SK-N-SH (cell line): Measurements from ENCODE around the gene INF2. TPM values are rescaled to one million over a fixed set of nuclear protein-coding genes. Genes with fewer than 3 reads are reported as not detected.

Experiments used
- CTCF ChIA-PET: fragments of 300-600, 350-600 bp; formaldehyde crosslinking; extraction: SDS; loops from one replicate; lab custom pipeline; 2021; lab: Yijun Ruan, JAX
- POLR2A ChIA-PET: fragments of 350-600 bp; sonication (Branson Sonifier 250); formaldehyde crosslinking; extraction: SDS; loops from one replicate; lab custom pipeline; 2020; ENCODE audit warnings: antibody characterized with exemption, inconsistent platforms; lab: Yijun Ruan, JAX
- DNase-seq: peaks from one replicate; pipeline ENCODE4 v3.0.0; 2012
- H2AFZ ChIP-seq: fragments of 200-600 bp; sonication (generic); 2 replicates; pipeline ENCODE4 v1.8.1; 2016; ENCODE audit warnings: antibody characterized with exemption, mild to moderate bottlenecking, low read depth
- H3F3A ChIP-seq: fragments of 200-600 bp; sonication (generic); replicated peaks from 2 replicates; pipeline ENCODE3; 2016; ENCODE audit warnings: antibody characterized with exemption, mild to moderate bottlenecking; ENCODE audit not compliant: insufficient read depth
- H3K27ac ChIP-seq, 2 experiments: fragments of 200-500 bp in 1 of 2; fragments of 200-600 bp in 1 of 2; sonication (Bioruptor generic) in 1 of 2; sonication (generic), shearing (Covaris generic) in 1 of 2; 2 replicates each; pipeline versions ENCODE4 v1.5.1 to v1.6.1; 2014 to 2016; ENCODE audit warnings: low read depth in 2 of 2, inconsistent platforms in 1 of 2, low read length in 1 of 2, mild to moderate bottlenecking in 1 of 2, mixed read lengths in 1 of 2
- H3K27me3 ChIP-seq: fragments of 200-600 bp; sonication (generic), shearing (Covaris generic); 2 replicates; pipeline ENCODE4 v1.6.1; 2016; ENCODE audit warnings: mixed run types; ENCODE audit not compliant: insufficient read depth
- H3K36me3 ChIP-seq, 2 experiments: fragments of 200-500 bp in 1 of 2; fragments of 200-600 bp in 1 of 2; sonication (Bioruptor generic) in 1 of 2; sonication (generic) in 1 of 2; replicated peaks in 1 of 2; 2 replicates each; pipeline versions ENCODE3 to v1.5.1; 2014 to 2016; ENCODE audit warnings: low read length in 1 of 2, mild to moderate bottlenecking in 1 of 2; ENCODE audit not compliant: insufficient read depth in 2 of 2, control insufficient read depth in 1 of 2
- H3K4me1 ChIP-seq, 2 experiments: fragments of 200-500 bp in 1 of 2; fragments of 200-600 bp in 1 of 2; sonication (Bioruptor generic) in 1 of 2; sonication (generic), shearing (Covaris generic) in 1 of 2; 2 replicates each; pipeline versions ENCODE4 v1.5.1 to v1.6.1; 2014 to 2016; ENCODE audit warnings: low read depth in 1 of 2, low read length in 1 of 2, mixed run types in 1 of 2; ENCODE audit not compliant: insufficient read depth in 2 of 2, control insufficient read depth in 1 of 2
- H3K4me2 ChIP-seq: fragments of 200-600 bp; sonication (generic), shearing (Covaris generic); 2 replicates; pipeline ENCODE4 v1.6.1; 2017; ENCODE audit warnings: mixed run types
- H3K4me3 ChIP-seq, 2 experiments: fragments of 200-500 bp in 1 of 2; fragments of 200-600 bp in 1 of 2; sonication (Bioruptor generic) in 1 of 2; sonication (generic), shearing (Covaris generic) in 1 of 2; 2 replicates each; pipeline versions ENCODE4 v1.5.1 to v1.8.1; 2014 to 2016; ENCODE audit warnings: low read depth in 2 of 2, inconsistent platforms in 1 of 2, low read length in 1 of 2, mild to moderate bottlenecking in 1 of 2, mixed read lengths in 1 of 2, moderate library complexity in 1 of 2
- H3K79me2 ChIP-seq: fragments of 200-600 bp; sonication (generic); 2 replicates; pipeline ENCODE4 v1.8.1; 2017; ENCODE audit warnings: mild to moderate bottlenecking; ENCODE audit not compliant: insufficient read depth
- H3K9ac ChIP-seq: fragments of 200-600 bp; sonication (generic); 2 replicates; pipeline ENCODE4 v1.6.1; 2017; ENCODE audit warnings: mixed run types
- H3K9me2 ChIP-seq: fragments of 200-600 bp; sonication (generic); 2 replicates; pipeline ENCODE4 v1.6.1; 2017; ENCODE audit warnings: mixed run types
- H3K9me3 ChIP-seq: fragments of 200-600 bp; sonication (generic); 2 replicates; pipeline ENCODE4 v1.6.1; 2017; ENCODE audit warnings: mixed run types, mild to moderate bottlenecking, moderate library complexity
- H4K20me1 ChIP-seq: fragments of 200-600 bp; sonication (generic); 2 replicates; pipeline ENCODE4 v1.6.1; 2017; ENCODE audit warnings: mild to moderate bottlenecking, mixed run types; ENCODE audit not compliant: insufficient read depth
- CHD2 ChIP-seq: fragments of 150-350 bp; IDR thresholded peaks from 2 replicates; pipeline ENCODE4 v1.6.1; 2018; ENCODE audit warnings: low read length; ENCODE audit not compliant: partially characterized antibody
- EP300 ChIP-seq, 2 experiments: IDR thresholded peaks; 2 replicates each; pipeline versions ENCODE4 v1.4.0 to v1.6.1; 2012; ENCODE audit warnings: borderline replicate concordance in 1 of 2, low read depth in 1 of 2, low read length in 1 of 2
- FOSL2 ChIP-seq: IDR thresholded peaks from 2 replicates; pipeline ENCODE4 v1.4.0; 2012; ENCODE audit warnings: low read depth, mild to moderate bottlenecking, moderate library complexity, borderline replicate concordance
- JUND ChIP-seq: IDR thresholded peaks from 2 replicates; pipeline ENCODE4 v1.4.0; 2012
- MXI1 ChIP-seq: IDR thresholded peaks from 2 replicates; pipeline ENCODE4 v1.6.1; 2012; ENCODE audit warnings: mild to moderate bottlenecking, low read depth, low read length, improper control_type of control experiment
- RCOR1 ChIP-seq: fragments of 150-350 bp; IDR thresholded peaks from 2 replicates; pipeline ENCODE4 v1.6.1; 2017; ENCODE audit warnings: antibody characterized with exemption, low read length
- SIN3A ChIP-seq: IDR thresholded peaks from 2 replicates; pipeline ENCODE4 v1.6.1; 2012; ENCODE audit warnings: low read depth, mild to moderate bottlenecking, low read length, moderate library complexity, borderline replicate concordance
- SMC3 ChIP-seq: IDR thresholded peaks from 2 replicates; pipeline ENCODE4 v1.6.1; 2012; ENCODE audit warnings: low read depth, low read length, improper control_type of control experiment
- YY1 ChIP-seq: IDR thresholded peaks from 2 replicates; pipeline ENCODE4 v1.4.0; 2012; ENCODE audit warnings: low read depth, mild to moderate bottlenecking
- WGBS: methylation state at CpG from one replicate; pipeline ENCODE4 v1.1.6; 2017; ENCODE audit warnings: low lambda C conversion rate; 5-methylcytosine and 5-hydroxymethylcytosine counted together
- polyA plus RNA-seq, 3 experiments: library from polyadenylated mRNA; depleted of rRNA; stranded (reverse); fragments of >200 nt; gene quantifications; 2 replicates each; pipeline ENCODE4 v1.2.3, GENCODE V29; 2012
- TF ChIP-seq, protein P1 (sequence below): IDR thresholded peaks from 2 replicates; pipeline ENCODE4 v1.4.0; 2012; ENCODE audit warnings: low read depth, borderline replicate concordance
- TF ChIP-seq, protein P2 (sequence below): fragments of 150-350 bp; IDR thresholded peaks from 2 replicates; pipeline ENCODE4 v1.6.1; 2016; ENCODE audit warnings: mild to moderate bottlenecking, low read depth, low read length
- TF ChIP-seq, protein P3 (sequence below): fragments of 150-350 bp; IDR thresholded peaks from 2 replicates; pipeline ENCODE4 v1.6.1; 2017; ENCODE audit warnings: antibody characterized with exemption, low read length, low read depth, borderline replicate concordance

The INF2 gene
- polyA plus RNA-seq, 1 of the 3 experiments (the other 2 are of a cell fraction) = 32.5 TPM

DNA sequence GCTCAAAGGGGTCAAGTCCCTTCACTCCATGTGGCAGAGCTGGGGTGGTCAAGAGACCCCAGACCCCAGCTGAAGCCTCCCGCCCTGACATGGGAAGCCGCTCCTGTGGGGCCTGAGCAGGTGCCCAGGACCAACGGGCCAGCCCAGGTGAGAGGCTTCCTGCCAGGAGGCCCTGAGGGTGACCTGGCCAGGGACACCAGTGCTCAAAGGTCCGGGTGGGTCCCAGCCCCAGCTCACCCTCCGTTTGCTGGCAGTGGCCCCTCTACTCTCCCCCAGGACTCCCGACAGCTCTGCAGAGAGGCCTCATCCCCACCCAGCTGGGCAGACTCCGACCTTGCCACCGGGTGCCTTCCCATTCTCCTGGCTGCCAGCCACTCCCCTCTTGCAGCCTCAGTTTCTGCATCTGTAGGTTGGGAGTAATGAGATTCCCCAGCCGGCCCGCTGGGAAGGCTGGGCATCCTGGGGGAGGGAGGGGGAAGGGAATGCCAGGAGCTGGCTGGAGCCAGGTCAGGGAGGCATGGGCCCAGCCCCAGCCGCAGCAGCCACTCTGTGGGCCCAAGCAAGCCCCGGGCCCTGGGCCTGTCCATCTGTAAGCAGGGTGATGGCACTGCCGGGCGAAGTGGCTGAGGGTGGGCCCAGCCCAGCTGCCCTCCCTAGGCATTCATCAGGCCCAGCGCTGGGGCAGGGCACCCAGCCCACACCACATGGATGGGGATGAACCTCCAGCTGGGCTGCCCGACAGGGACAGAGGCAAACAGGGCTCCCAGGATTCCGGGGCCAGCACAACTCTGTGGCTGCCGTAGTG lies 10.3 kb upstream of the INF2 start:
- Histone ChIP-seq H3F3A (peaks cover 7% of the 10 kb centered on the region), H3K4me3 (no peak overlapping the region), H3K9me3 (no peaks in the 10 kb centered on the region), H3K4me1 (peaks cover 26 to 31% of the 10 kb centered on the region in 2 experiments; a peak in 3 of 4 replicates), H3K27ac (no peak overlapping the region)
- CTCF ChIA-PET = interaction anchor here (0.9 to 2.4 kb wide), 7 partner anchors 13 to 367 kb away, joined by 3 to 7 read pairs (median 3); partner anchors contain the start of gene SIVA1
- DNase-seq = no peak
- 73% methylated on average over 8 of the region's 18 CpGs for WGBS
- TF ChIP-seq MXI1 = no peak
- no peak for TF ChIP-seq YY1
- no peak for TF ChIP-seq SIN3A
- TF ChIP-seq RCOR1 = no peak
- TF ChIP-seq EP300 (IDR thresholded peaks at IDR 0.05; ENCODE audit: borderline replicate concordance in 1 of 2, low read depth in 1 of 2, low read length in 1 of 2) = no peak
- no peak for TF ChIP-seq CHD2
- TF ChIP-seq, protein P1, sequence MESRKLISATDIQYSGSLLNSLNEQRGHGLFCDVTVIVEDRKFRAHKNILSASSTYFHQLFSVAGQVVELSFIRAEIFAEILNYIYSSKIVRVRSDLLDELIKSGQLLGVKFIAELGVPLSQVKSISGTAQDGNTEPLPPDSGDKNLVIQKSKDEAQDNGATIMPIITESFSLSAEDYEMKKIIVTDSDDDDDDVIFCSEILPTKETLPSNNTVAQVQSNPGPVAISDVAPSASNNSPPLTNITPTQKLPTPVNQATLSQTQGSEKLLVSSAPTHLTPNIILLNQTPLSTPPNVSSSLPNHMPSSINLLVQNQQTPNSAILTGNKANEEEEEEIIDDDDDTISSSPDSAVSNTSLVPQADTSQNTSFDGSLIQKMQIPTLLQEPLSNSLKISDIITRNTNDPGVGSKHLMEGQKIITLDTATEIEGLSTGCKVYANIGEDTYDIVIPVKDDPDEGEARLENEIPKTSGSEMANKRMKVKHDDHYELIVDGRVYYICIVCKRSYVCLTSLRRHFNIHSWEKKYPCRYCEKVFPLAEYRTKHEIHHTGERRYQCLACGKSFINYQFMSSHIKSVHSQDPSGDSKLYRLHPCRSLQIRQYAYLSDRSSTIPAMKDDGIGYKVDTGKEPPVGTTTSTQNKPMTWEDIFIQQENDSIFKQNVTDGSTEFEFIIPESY = no peak
- no peak for TF ChIP-seq FOSL2
- TF ChIP-seq, protein P2, sequence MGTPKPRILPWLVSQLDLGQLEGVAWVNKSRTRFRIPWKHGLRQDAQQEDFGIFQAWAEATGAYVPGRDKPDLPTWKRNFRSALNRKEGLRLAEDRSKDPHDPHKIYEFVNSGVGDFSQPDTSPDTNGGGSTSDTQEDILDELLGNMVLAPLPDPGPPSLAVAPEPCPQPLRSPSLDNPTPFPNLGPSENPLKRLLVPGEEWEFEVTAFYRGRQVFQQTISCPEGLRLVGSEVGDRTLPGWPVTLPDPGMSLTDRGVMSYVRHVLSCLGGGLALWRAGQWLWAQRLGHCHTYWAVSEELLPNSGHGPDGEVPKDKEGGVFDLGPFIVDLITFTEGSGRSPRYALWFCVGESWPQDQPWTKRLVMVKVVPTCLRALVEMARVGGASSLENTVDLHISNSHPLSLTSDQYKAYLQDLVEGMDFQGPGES = no peak
- no peak for TF ChIP-seq SMC3
- TF ChIP-seq, all 33 proteins: peak for 0
- Histone ChIP-seq H3K27me3 (no peaks in the 10 kb centered on the region), H3K9me2 (no peaks in the 10 kb centered on the region), H4K20me1 (no peaks in the 10 kb centered on the region), H2AFZ (no peak overlapping the region), H3K4me2 (no peak overlapping the region), H3K36me3 (no peaks in the 10 kb centered on the region), H3K79me2 (peaks cover 3% of the 10 kb centered on the region; the same call in 1 of the 2 replicates), H3K9ac (no peak overlapping the region)
- POLR2A ChIA-PET = no interaction called here

DNA sequence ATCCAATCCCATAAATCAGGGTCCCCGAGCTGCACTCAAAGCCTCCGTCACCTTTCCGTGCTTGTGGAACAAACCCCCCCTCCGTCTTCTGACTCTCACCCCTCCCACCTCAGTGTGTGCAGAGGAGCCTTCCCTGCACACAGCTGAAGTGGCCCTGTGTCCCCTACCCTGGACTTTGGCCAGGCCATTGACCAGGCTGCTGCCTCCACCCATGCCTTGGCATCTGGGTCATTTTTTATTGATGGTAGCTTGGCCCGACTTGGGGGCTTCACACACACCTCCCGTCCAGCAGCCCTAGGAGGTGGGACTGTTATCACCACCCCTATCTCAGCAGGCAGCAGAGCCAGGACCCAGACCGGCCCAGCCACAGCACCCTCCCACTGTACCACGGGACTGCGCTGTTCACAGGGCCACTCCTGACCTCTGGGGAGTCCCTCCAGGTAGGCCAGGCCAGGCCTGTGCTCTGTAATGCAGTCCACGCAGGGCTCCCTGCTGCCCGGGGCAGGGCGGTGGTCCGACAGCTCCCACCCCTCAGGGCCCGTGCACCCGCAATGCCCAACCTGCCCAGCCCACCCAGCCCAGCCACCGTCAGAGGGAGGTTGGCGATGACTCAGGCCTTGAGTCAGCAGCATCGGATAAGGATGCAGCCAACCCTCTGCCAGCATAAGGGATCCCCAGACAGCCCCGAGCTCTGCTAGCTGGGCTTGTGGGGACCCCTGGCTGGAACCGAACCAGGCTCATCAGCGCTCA lies 9.2 kb upstream of the INF2 start:
- no peaks in the 10 kb centered on the region for H3K9me3 ChIP-seq
- H3K4me1 ChIP-seq = peaks cover 26 to 31% of the 10 kb centered on the region in 2 experiments; a peak in 3 of 4 replicates
- H3K4me3 ChIP-seq = peak overlapping the region in 1 of 2 experiments; percentile 36; a peak in 2 of 4 replicates
- peak overlapping the region; percentile 81 for H3K9ac ChIP-seq
- no peaks in the 10 kb centered on the region for H3K36me3 ChIP-seq
- 26% methylated on average over 14 of the region's 21 CpGs for WGBS
- TF ChIP-seq FOSL2 (peak; percentile 93), JUND (peak; percentile 76; the same call in 1 of the 2 replicates)
- TF ChIP-seq, protein P3, sequence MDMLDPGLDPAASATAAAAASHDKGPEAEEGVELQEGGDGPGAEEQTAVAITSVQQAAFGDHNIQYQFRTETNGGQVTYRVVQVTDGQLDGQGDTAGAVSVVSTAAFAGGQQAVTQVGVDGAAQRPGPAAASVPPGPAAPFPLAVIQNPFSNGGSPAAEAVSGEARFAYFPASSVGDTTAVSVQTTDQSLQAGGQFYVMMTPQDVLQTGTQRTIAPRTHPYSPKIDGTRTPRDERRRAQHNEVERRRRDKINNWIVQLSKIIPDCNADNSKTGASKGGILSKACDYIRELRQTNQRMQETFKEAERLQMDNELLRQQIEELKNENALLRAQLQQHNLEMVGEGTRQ = no peak
- H3K27me3 ChIP-seq = no peaks in the 10 kb centered on the region
- H3K79me2 ChIP-seq = peaks cover 3% of the 10 kb centered on the region; the same call in 1 of the 2 replicates
- H3K4me2 ChIP-seq = peak overlapping the region; percentile 84
- peaks cover 7% of the 10 kb centered on the region for H3F3A ChIP-seq
- no peaks in the 10 kb centered on the region for H4K20me1 ChIP-seq
- ChIA-PET CTCF (interaction anchor here (1.1 to 2.4 kb wide), 7 partner anchors 11 to 88 kb away, joined by 3 to 7 read pairs (median 3); partner anchors contain the start of gene SIVA1), POLR2A (no interaction called here)
- H3K9me2 ChIP-seq = no peaks in the 10 kb centered on the region
- H2AFZ ChIP-seq = no peak overlapping the region
- no peak for DNase-seq
- H3K27ac ChIP-seq = peak overlapping the region; percentile 73 to 97
